Measurements from ENCODE around the gene SEC62.

The SEC62 gene

DNA sequence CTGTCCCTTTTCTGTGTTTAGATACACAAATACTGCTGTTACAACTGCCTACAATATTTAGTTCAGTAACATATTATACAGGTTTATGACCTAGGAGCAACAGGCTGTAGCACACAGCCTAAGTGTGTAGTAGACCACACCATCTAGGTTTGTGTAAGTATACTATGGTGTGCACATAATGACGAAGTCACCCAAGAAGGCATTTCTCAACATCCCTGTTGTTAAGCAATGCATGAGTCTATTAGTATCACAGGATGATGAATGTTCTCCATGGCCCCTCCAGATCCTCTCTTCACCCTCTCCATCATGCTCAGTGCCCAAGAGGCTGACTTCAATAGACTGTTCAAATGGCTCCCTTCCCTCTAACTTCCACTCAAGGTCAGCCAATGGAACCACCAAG is 14.6 kb upstream of the SEC62 start:
- H3K4me3 ChIP-seq (replicated peaks; ENCODE audit: low read depth, low read length): no peak overlapping the region
- DNase-seq (ENCODE audit: extremely low read depth, low read depth): no peak
- TF ChIP-seq, protein P1, sequence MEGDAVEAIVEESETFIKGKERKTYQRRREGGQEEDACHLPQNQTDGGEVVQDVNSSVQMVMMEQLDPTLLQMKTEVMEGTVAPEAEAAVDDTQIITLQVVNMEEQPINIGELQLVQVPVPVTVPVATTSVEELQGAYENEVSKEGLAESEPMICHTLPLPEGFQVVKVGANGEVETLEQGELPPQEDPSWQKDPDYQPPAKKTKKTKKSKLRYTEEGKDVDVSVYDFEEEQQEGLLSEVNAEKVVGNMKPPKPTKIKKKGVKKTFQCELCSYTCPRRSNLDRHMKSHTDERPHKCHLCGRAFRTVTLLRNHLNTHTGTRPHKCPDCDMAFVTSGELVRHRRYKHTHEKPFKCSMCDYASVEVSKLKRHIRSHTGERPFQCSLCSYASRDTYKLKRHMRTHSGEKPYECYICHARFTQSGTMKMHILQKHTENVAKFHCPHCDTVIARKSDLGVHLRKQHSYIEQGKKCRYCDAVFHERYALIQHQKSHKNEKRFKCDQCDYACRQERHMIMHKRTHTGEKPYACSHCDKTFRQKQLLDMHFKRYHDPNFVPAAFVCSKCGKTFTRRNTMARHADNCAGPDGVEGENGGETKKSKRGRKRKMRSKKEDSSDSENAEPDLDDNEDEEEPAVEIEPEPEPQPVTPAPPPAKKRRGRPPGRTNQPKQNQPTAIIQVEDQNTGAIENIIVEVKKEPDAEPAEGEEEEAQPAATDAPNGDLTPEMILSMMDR (IDR thresholded peaks at IDR 0.05; ENCODE audit: low read depth, low read length, missing control alignments): no peak

DNA sequence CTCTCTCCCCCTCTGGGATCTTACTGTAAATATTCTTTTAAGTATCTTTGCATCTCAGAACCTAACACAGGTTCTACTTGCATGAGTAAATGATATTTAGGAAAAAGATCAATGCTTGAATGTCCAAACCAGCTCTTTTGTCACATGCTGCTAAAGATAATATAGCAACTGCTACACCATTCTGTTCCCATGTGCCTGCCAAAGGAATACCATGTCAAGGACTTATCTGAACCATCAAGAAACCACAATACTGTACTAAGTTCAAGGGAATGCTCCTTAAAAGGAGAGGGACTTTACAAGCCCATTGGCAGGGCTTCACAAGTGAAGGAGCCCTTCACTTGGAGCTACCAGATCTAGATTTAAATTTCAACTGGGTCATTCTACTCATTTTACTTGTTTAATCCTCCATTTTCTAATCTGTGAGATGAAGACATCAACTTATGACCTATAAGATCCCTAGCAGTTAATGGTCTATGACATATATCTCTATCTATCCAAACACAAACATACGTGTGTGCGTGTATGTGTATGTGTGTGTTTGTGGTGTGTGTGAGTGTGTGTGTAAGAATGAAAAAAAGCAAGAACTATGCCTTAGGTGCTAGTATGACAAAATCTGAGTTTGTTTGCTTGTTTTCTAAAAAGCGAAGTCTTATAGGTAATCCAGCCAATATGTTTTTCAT is 13.0 kb upstream of the SEC62 start:
- DNase-seq (ENCODE audit: extremely low read depth, low read depth): no peak
- H3K4me3 ChIP-seq (replicated peaks; ENCODE audit: low read depth, low read length): no peak overlapping the region
- TF ChIP-seq, protein P1 (IDR thresholded peaks at IDR 0.05; ENCODE audit: low read depth, low read length, missing control alignments): no peak

DNA sequence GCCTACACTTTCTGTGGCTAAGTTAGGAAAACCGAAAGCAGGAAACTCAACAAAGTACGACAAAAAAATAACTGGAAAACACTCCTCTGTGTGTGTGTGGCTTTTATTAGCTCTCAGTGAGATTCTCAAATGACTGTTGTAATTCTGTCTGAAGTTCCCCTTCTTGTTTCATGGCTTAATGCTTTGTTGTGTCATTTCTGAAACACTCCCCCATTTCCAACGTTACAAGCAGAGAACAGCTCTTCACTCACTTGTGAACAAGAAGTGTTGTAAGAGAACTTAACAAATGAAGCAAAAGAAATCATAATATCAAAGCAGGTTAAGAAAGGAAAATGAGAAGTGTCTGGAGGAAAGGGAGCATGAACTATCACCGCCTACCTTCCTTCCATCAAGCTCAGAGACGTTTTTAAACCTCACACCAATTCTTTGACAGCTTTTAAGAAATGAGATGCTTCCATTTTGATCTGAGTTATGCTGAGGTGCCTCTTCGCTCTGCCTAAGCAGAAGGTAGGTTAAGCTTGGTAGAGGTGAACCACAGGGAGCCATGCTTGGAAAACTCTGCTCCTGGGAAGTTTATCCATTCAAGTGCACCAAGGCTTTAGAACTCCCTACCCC is 12.4 kb upstream of the SEC62 start:
- TF ChIP-seq, protein P1 (IDR thresholded peaks at IDR 0.05; ENCODE audit: low read depth, low read length, missing control alignments): no peak
- DNase-seq (ENCODE audit: extremely low read depth, low read depth): no peak
- no peak overlapping the region for H3K4me3 ChIP-seq (replicated peaks; ENCODE audit: low read depth, low read length)

DNA sequence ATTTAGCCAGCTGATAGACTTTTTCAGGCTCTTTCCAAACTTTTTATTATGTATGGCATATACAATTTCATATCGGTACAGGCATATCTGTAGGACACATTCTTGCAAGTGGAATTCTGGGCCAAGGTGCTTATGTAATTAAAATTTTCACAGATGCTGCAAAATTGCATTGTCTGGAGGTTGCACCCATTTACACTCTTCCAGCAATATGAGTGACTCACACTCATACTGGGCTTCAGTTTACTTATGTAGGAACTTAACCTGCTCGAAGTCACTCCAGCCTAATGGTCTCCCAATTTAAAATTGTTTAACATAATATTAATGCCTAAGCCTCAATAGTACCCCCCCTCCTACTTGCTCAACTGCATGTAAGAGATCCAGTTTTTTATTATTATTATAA is 11.2 kb upstream of the SEC62 start:
- no peak for DNase-seq (ENCODE audit: extremely low read depth, low read depth)
- no peak overlapping the region for H3K4me3 ChIP-seq (replicated peaks; ENCODE audit: low read depth, low read length)
- TF ChIP-seq, protein P1 (IDR thresholded peaks at IDR 0.05; ENCODE audit: low read depth, low read length, missing control alignments): no peak

DNA sequence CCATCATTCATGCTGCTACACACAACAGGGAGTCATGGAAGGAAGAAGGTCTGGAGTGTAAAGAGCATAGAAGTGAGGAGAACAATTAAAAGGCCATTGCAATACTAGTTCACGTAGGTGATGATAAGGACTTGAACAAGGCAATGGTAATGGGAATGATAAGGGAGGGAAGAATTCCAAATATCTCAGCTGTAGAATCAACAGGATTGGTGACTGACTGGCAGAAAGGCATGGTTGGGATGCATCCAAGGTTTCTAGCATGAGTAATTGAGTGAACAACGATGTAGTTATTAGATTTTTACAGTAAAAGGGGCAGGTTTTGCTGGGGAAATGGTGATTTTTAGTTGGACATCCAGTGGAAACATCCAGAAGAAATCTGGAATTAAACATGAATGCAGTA is 2.4 kb upstream of the SEC62 start:
- no peak for DNase-seq (ENCODE audit: extremely low read depth, low read depth)
- TF ChIP-seq, protein P1 (IDR thresholded peaks at IDR 0.05; ENCODE audit: low read depth, low read length, missing control alignments): no peak
- no peak overlapping the region for H3K4me3 ChIP-seq (replicated peaks; ENCODE audit: low read depth, low read length)

DNA sequence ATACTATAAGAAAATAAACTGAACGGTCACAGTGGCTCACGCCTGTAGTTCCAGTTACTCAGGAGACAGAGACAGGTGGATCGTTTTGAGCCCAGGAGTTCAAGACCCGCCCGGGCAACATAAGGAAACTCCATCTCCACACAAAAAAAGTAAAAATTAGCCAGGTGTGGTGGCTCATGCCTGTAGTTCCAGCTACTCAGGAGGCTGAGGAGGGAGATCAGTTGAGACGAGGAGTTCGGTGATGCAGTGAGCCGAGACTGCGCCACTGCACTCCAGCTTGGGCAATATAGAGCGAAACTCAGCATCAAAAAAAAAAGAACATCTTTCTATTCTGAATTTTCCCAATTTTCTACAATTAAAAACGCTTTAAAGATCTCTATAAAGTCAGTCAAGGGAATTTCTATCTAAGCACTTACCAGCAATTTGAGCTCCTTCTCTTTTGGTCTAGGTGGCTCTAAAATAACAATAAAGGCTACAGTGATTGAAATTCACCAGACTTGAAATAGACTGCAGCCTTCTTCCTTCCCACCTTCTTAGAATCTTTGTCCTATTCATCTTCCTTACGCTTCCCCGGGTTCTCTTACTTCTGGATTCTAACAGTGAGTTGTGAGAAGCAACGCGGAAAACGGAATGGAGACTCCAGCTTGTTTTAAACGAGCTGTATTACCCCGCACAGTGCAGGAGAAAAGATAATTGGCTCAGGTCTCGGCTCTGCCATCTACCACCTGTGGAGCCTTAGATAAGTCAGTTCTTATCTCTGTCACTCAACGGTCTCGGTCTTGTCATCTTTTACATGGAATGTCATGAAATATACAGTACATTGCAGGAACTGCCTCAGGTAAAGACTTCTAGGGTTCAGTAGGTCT is 812 bp upstream of the SEC62 start:
- DNase-seq (ENCODE audit: extremely low read depth, low read depth): no peak
- peak overlapping the region; percentile 78 for H3K4me3 ChIP-seq (replicated peaks; ENCODE audit: low read depth, low read length)
- TF ChIP-seq, protein P1 (IDR thresholded peaks at IDR 0.05; ENCODE audit: low read depth, low read length, missing control alignments): no peak
